Spleen (tissue), 13 donors: ENCODE results near the gene COG7. TPM values are rescaled to one million over a fixed set of nuclear protein-coding genes. Genes with fewer than 3 reads are reported as not detected.

Source experiments
- DNase-seq: peaks from one replicate; pipeline ENCODE4 v3.0.0-alpha.2; 2020
- H3K27ac ChIP-seq, 8 donors: fragments of 200-600 bp; sonication (generic) in 7 of 8; 1 replicate in 4 of 8; 2 replicates in 4 of 8; pipeline versions ENCODE4 v1.5.0 to v1.8.0; 2016 to 2021; ENCODE audit warnings: inconsistent platforms in 4 of 8, mild to moderate bottlenecking in 4 of 8, moderate library complexity in 1 of 8
- H3K27me3 ChIP-seq, 7 donors: fragments of 200-600 bp; sonication (generic) in 6 of 7; replicated peaks in 1 of 7; 1 replicate in 4 of 7; 2 replicates in 3 of 7; pipeline versions ENCODE4 v1.5.0 to v1.8.0; 2016 to 2021; ENCODE audit warnings: inconsistent platforms in 3 of 7, mild to moderate bottlenecking in 1 of 7
- H3K36me3 ChIP-seq, 6 donors: fragments of 200-600 bp; sonication (generic) in 5 of 6; 1 replicate in 4 of 6; 2 replicates in 2 of 6; pipeline versions ENCODE4 v1.5.0 to v1.8.0; 2016 to 2021; ENCODE audit warnings: inconsistent platforms in 2 of 6
- H3K4me1 ChIP-seq, 6 donors: fragments of 200-600 bp; sonication (generic) in 5 of 6; 1 replicate in 3 of 6; 2 replicates in 3 of 6; pipeline versions ENCODE4 v1.5.0 to v1.8.0; 2016 to 2021; ENCODE audit warnings: inconsistent platforms in 3 of 6
- H3K4me3 ChIP-seq, 8 donors: fragments of 200-600 bp; sonication (generic) in 7 of 8; 1 replicate in 4 of 8; 2 replicates in 4 of 8; pipeline versions ENCODE4 v1.5.0 to v1.8.0; 2016 to 2021; ENCODE audit warnings: inconsistent platforms in 4 of 8, mild to moderate bottlenecking in 4 of 8, moderate library complexity in 2 of 8
- H3K9me3 ChIP-seq, 8 donors: fragments of 200-600 bp; sonication (generic) in 7 of 8; 1 replicate in 4 of 8; 2 replicates in 4 of 8; pipeline versions ENCODE4 v1.5.0 to v1.8.0; 2016 to 2021; ENCODE audit warnings: inconsistent platforms in 4 of 8
- CTCF ChIP-seq, 11 experiments: fragments of 200-600 bp in 7 of 11; fragments of 450-650 bp in 4 of 11; sonication (generic) in 4 of 11; IDR thresholded peaks in 8 of 11; conservative IDR thresholded peaks in 3 of 11; 1 replicate in 7 of 11; 2 replicates in 4 of 11; pipeline versions ENCODE4 v1.4.0 to v1.8.0; 2016 to 2021; ENCODE audit warnings: antibody characterized with exemption in 11 of 11, inconsistent platforms in 4 of 11, mild to moderate bottlenecking in 1 of 11
- POLR2A ChIP-seq, 3 donors: fragments of 450-650 bp; IDR thresholded peaks; one replicate each; pipeline ENCODE4 v1.5.1; 2017; ENCODE audit warnings: antibody characterized with exemption in 3 of 3, mild to moderate bottlenecking in 1 of 3
- POLR2AphosphoS5 ChIP-seq, 3 donors: sonication (generic); formaldehyde crosslinking; IDR thresholded peaks; one replicate each; pipeline ENCODE4 v1.5.1; 2017; ENCODE audit warnings: antibody characterized with exemption in 3 of 3
- WGBS, 5 donors: extraction: QIAGEN DNeasy Blood & Tissue Kit in 3 of 5; methylation state at CpG; one replicate each; pipeline versions ENCODE4 v1.1.5 to v1.1.7; 2013 to 2018; 5-methylcytosine and 5-hydroxymethylcytosine counted together
- intact Hi-C: fragments of 100-400 bp; cut with DNase I; formaldehyde crosslinking; loops from one replicate; pipeline ENCODE4 v1.15.0; 2023; ENCODE audit warnings: low total_unique reads
- long read RNA-seq, 2 donors: transcript quantifications; one replicate each; lab custom pipeline, GENCODE V29; 2026
- polyA plus RNA-seq, 3 donors: library from polyadenylated mRNA; stranded (reverse); fragments of 200-250 nt; gene quantifications; one replicate each; pipeline ENCODE4 v1.2.1, GENCODE V29; 2013
- total RNA-seq, 7 donors: library from RNA; depleted of rRNA in 3 of 7; stranded (reverse); fragments of >200 nt in 3 of 7; fragmentation: NEBNext Ultra II Directional in 4 of 7; extraction: Animal tissue kit (Norgen Biotek cat#: 25700) in 4 of 7; gene quantifications; one replicate each; pipeline versions ENCODE4 v1.1.0 to v1.2.1, GENCODE V29; 2016 to 2021
- donor health status: healthy with polysubstance abuse.
- donor health status: DM: no; HTN: no; CAD: no; lungs with moderate emphysema.
- donor health status: DM: no; HTN: no; CAD: no.
- donor health status: Bipolar disorder and iron deficiency.
- donor health status: healthy.
- donor health status: DM: no; HTN: no; CAD: no.
- donor health status: DM: yes; HTN: yes; CAD: no.

Gene COG7
- total RNA-seq (10 to 100 TPM; 15.9 to 25.5 (median 19.9) TPM), polyA plus RNA-seq (10 to 100 TPM in 2 of 3 donors, 1 to 10 TPM in 1; 9.6 to 17.5 (median 17.0) TPM)
- long read RNA-seq, donor 1, partial matches to known transcripts: 0 of 3 reads
- long read RNA-seq, donor 1, other reads (novel, unspliced or antisense): 0 of 3 reads
- long read RNA-seq, donor 2, partial matches to known transcripts: 0 of 2 reads
- long read RNA-seq, donor 2, other reads (novel, unspliced or antisense): 0 of 2 reads

GRCh38 chr16:23452572-23453337, at the start of gene COG7:
COG7 (minus strand) TSS chr16:23453189; CDS start chr16:23452994, 195 bp downstream.
- Histone ChIP-seq H3K4me3 (peak within 1 kb of the TSS; percentile 74 to 99 (median 90)), H3K27ac (peak within 1 kb of the TSS; percentile 64 to 89 (median 80)), H3K27me3 (no peaks in the 10 kb centered on the region), H3K36me3 (peaks cover 0 to 11% (median 0%) of the 10 kb centered on the region in 6 donors), H3K4me1 (peaks cover 13 to 58% (median 38%) of the 10 kb centered on the region in 6 donors), H3K9me3 (no peaks in the 10 kb centered on the region)
- peak; percentile 84 to 90 (median 90) for TF ChIP-seq POLR2AphosphoS5 (IDR thresholded peaks at IDR 0.05)
- no peak for TF ChIP-seq CTCF (IDR thresholded peaks at IDR 0.05 in 8 of 11, conservative IDR thresholded peaks at IDR 0.05 in 3 of 11)
- peak; percentile 95 for DNase-seq
- WGBS, 5 donors: 0 to 1% (median 0%) methylated on average over 13 to 57 of the region's 57 CpGs
- intact Hi-C loops: no loop called here

- Histone ChIP-seq H3K27ac (peak overlapping the region in 2 of 8 donors; percentile 2 to 13), H3K4me3 (no peak overlapping the region), H3K36me3 (peaks cover 0 to 33% (median 0%) of the 10 kb centered on the region in 6 donors), H3K27me3 (no peaks in the 10 kb centered on the region), H3K4me1 (peaks cover 65 to 100% (median 95%) of the 10 kb centered on the region in 6 donors), H3K9me3 (no peaks in the 10 kb centered on the region)
- intact Hi-C loops: loop anchor here (10.0 kb wide), 2 partner anchors 52 to 92 kb away; partner anchors contain the start of genes EARS2, NDUFAB1 and UBFD1
- 43 to 62% (median 50%) methylated on average over 2 of the region's 2 CpGs for WGBS, 5 donors
- TF ChIP-seq POLR2AphosphoS5 (IDR thresholded peaks at IDR 0.05) (no peak), POLR2A (IDR thresholded peaks at IDR 0.05) (no peak)
- no peak for DNase-seq
Measured at GRCh38 chr16:23502466-23502865, 49.5 kb upstream of the COG7 start.

- no peak for DNase-seq
- no peaks in the 10 kb centered on the region for H3K9me3 ChIP-seq
- H3K4me3 ChIP-seq: no peak overlapping the region
- TF ChIP-seq POLR2A (IDR thresholded peaks at IDR 0.05) (no peak), CTCF (IDR thresholded peaks at IDR 0.05 in 8 of 11, conservative IDR thresholded peaks at IDR 0.05 in 3 of 11) (no peak)
- no peaks in the 10 kb centered on the region for H3K27me3 ChIP-seq
- peaks cover 67 to 100% (median 96%) of the 10 kb centered on the region in 6 donors for H3K4me1 ChIP-seq
- peaks cover 0 to 36% (median 0%) of the 10 kb centered on the region in 6 donors for H3K36me3 ChIP-seq
- WGBS, 5 donors: 77 to 84% (median 79%) methylated on average over 5 of the region's 5 CpGs
- H3K27ac ChIP-seq: peak overlapping the region in 1 of 8 donors; percentile 5
- intact Hi-C loops: loop anchor here (10.0 kb wide), 2 partner anchors 54 to 94 kb away; partner anchors contain the start of genes EARS2, NDUFAB1 and UBFD1
Measured at GRCh38 chr16:23501291-23501690, 48.3 kb upstream of the COG7 start.

DNA sequence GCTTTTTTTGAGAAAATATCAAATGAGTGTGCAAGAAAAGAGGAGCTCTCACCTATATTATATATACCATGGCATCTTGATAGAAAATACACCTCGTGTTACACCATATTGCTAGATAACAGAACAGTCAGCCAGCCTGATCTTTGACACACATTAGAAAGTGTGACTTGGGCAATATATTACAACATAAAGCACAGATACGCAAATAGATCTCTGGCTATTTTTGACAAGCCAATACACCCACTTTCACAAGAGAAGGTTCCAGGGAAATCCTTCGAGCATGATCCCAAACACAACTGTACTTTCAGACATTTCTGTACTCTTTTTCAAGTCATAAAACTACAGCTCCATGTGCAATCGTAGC, 47.9 kb upstream of the COG7 start:
- TF ChIP-seq POLR2AphosphoS5 (IDR thresholded peaks at IDR 0.05) (no peak), CTCF (IDR thresholded peaks at IDR 0.05 in 8 of 11, conservative IDR thresholded peaks at IDR 0.05 in 3 of 11) (no peak), POLR2A (IDR thresholded peaks at IDR 0.05) (no peak)
- Histone ChIP-seq H3K4me3 (no peak overlapping the region), H3K9me3 (no peaks in the 10 kb centered on the region), H3K4me1 (peaks cover 66 to 100% (median 92%) of the 10 kb centered on the region in 6 donors), H3K36me3 (peaks cover 0 to 41% (median under 1%) of the 10 kb centered on the region in 6 donors), H3K27me3 (no peaks in the 10 kb centered on the region), H3K27ac (peak overlapping the region in 1 of 8 donors; percentile 50)
- DNase-seq: no peak
- intact Hi-C loops: loop anchor here (10.0 kb wide), 2 partner anchors 54 to 94 kb away; partner anchors contain the start of genes EARS2, NDUFAB1 and UBFD1
- 47 to 63% (median 51%) methylated on average over 4 of the region's 4 CpGs for WGBS, 5 donors
